Natural killer cell (primary cell): ENCODE results near the gene RUNX2. TPM values are rescaled to one million over a fixed set of nuclear protein-coding genes. Genes with fewer than 3 reads are reported as not detected.

Experiments
- ATAC-seq, 3 donors: fragments of 150-1000 bp in 2 of 3; fragments of 200-7000 bp in 1 of 3; cut with Tn5 transposase; 1 replicate in 1 of 3; 2 replicates in 2 of 3; pipeline ENCODE4 v1.10.0; 2021; ENCODE audit warnings: mild to moderate bottlenecking in 2 of 3, moderate library complexity in 2 of 3
- DNase-seq, 2 donors: peaks; one replicate each; pipeline versions ENCODE4 v3.0.0 to v3.0.0-alpha.2; 2013 to 2021; ENCODE audit warnings: mixed read lengths in 1 of 2
- H3K27ac ChIP-seq: one replicate; pipeline ENCODE4 v1.5.1; 2013; ENCODE audit warnings: mild to moderate bottlenecking, low read length
- H3K27me3 ChIP-seq: one replicate; pipeline ENCODE4 v1.6.1; 2013; ENCODE audit warnings: low read length; ENCODE audit not compliant: control insufficient read depth, insufficient read depth
- H3K36me3 ChIP-seq: one replicate; pipeline ENCODE4 v1.6.1; 2013; ENCODE audit warnings: low read length; ENCODE audit not compliant: control insufficient read depth, insufficient read depth
- H3K4me1 ChIP-seq: one replicate; pipeline ENCODE4 v1.6.1; 2013; ENCODE audit warnings: low read length; ENCODE audit not compliant: control insufficient read depth, insufficient read depth
- H3K4me3 ChIP-seq: one replicate; pipeline ENCODE4 v1.5.1; 2013; ENCODE audit warnings: low read length
- H3K9me3 ChIP-seq: one replicate; pipeline ENCODE4 v1.6.1; 2013; ENCODE audit warnings: low read length; ENCODE audit not compliant: control insufficient read depth, insufficient read depth
- H3K27ac Mint-ChIP-seq, 2 donors: one replicate each; pipeline ENCODE4 v1.8.0; 2022; ENCODE audit warnings: mild to moderate bottlenecking in 2 of 2, mixed read lengths in 2 of 2, moderate library complexity in 1 of 2
- H3K27me3 Mint-ChIP-seq, 2 donors: one replicate each; pipeline ENCODE4 v1.8.0; 2022; ENCODE audit warnings: low read depth in 2 of 2, mixed read lengths in 2 of 2
- H3K36me3 Mint-ChIP-seq: one replicate; pipeline ENCODE4 v1.8.0; 2022; ENCODE audit warnings: mixed read lengths
- H3K4me1 Mint-ChIP-seq, 2 donors: one replicate each; pipeline ENCODE4 v1.8.0; 2022; ENCODE audit warnings: mixed read lengths in 2 of 2
- H3K4me3 Mint-ChIP-seq: one replicate; pipeline ENCODE4 v1.8.0; 2022; ENCODE audit warnings: mild to moderate bottlenecking, moderate library complexity, mixed read lengths
- H3K9me3 Mint-ChIP-seq, 2 donors: one replicate each; pipeline ENCODE4 v1.8.0; 2022; ENCODE audit warnings: mixed read lengths in 2 of 2
- WGBS: methylation state at CpG from one replicate; pipeline ENCODE4 v1.1.7; 2013; ENCODE audit warnings: missing lambda C conversion rate; ENCODE audit not compliant: insufficient coverage; 5-methylcytosine and 5-hydroxymethylcytosine counted together
- intact Hi-C: fragments of 100-400 bp; cut with micrococcal nuclease; formaldehyde crosslinking; loops from one replicate; pipeline ENCODE4 v1.14.2; 2022
- total RNA-seq, 4 donors: library from RNA; stranded (reverse); fragments of 120-200 nt in 1 of 4; gene quantifications; one replicate each; pipeline versions ENCODE4 v1.2.3 to v1.2.4, GENCODE V29; 2013 to 2022
- TF ChIP-seq, protein P1 (sequence below): fragments of 200-600 bp; IDR thresholded peaks from one replicate; pipeline ENCODE4 v1.8.0; 2022; ENCODE audit warnings: antibody characterized with exemption

RUNX2 gene
- total RNA-seq, 3 donors from 2014 or later (not counting 1 experiment from before 2014, with no cell fraction given) = 5.0 to 19.2 (median 7.0) TPM

DNA sequence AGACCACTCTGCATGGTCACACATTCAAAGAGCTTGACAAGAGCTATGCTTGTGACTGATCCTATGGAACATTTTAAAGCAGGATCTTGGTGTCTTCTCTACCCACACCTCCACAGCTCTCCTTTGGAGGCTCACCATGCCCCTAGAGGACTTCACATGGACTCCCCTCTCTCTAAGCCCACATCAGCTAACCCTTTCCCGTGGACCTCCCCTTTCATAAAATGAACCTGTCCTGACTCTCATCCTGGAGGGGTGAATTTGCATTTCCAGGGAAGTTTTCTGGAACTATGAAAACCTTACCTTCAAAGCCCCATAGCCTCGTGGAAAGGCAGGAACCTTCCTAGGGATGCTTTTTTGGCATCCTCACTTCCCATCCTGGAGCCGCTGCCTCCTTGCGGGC is 234.0 kb downstream of the RUNX2 start:
- Mint-ChIP-seq H3K4me3 (no peak overlapping the region), H3K36me3 (no peaks in the 10 kb centered on the region), H3K4me1 (peaks cover 0 to 6% of the 10 kb centered on the region in 2 donors), H3K9me3 (no peaks in the 10 kb centered on the region), H3K27me3 (peaks cover 0 to 2% of the 10 kb centered on the region in 2 donors), H3K27ac (no peak overlapping the region)
- no peaks in the 10 kb centered on the region for H3K4me1 ChIP-seq
- WGBS = 94% methylated on average over 3 of the region's 4 CpGs
- no peak overlapping the region for H3K27ac ChIP-seq
- ATAC-seq (no peak), DNase-seq (no peak)
- TF ChIP-seq, protein P1, sequence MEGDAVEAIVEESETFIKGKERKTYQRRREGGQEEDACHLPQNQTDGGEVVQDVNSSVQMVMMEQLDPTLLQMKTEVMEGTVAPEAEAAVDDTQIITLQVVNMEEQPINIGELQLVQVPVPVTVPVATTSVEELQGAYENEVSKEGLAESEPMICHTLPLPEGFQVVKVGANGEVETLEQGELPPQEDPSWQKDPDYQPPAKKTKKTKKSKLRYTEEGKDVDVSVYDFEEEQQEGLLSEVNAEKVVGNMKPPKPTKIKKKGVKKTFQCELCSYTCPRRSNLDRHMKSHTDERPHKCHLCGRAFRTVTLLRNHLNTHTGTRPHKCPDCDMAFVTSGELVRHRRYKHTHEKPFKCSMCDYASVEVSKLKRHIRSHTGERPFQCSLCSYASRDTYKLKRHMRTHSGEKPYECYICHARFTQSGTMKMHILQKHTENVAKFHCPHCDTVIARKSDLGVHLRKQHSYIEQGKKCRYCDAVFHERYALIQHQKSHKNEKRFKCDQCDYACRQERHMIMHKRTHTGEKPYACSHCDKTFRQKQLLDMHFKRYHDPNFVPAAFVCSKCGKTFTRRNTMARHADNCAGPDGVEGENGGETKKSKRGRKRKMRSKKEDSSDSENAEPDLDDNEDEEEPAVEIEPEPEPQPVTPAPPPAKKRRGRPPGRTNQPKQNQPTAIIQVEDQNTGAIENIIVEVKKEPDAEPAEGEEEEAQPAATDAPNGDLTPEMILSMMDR = no peak
- H3K9me3 ChIP-seq = no peaks in the 10 kb centered on the region
- H3K36me3 ChIP-seq = no peaks in the 10 kb centered on the region
- H3K27me3 ChIP-seq = no peaks in the 10 kb centered on the region
- intact Hi-C loops = no loop called here
- no peak overlapping the region for H3K4me3 ChIP-seq

DNA sequence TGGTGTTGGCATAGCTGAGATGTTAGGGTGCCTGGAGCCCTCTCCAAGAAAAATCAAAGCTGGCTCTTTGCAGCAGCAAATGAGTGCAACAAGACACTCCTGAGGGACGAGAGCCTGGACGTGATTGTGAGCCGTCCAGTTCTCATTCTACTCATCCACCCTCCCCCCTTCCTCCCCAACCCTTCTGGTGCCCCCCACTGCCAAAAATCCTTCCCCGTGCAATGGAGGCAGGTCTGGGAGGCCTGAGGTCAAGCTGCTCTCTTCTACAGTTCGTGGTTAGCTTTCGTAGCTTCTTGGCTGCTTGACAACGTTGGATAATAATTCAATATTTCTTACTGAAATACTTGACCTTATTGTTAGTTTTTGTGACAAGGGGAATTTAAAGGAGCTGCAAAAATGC is 234.9 kb downstream of the RUNX2 start:
- Histone ChIP-seq H3K9me3 (no peaks in the 10 kb centered on the region), H3K27me3 (no peaks in the 10 kb centered on the region), H3K4me3 (no peak overlapping the region), H3K4me1 (no peaks in the 10 kb centered on the region), H3K27ac (no peak overlapping the region), H3K36me3 (no peaks in the 10 kb centered on the region)
- H3K4me1 Mint-ChIP-seq = peaks cover 0 to 6% of the 10 kb centered on the region in 2 donors
- DNase-seq (no peak), ATAC-seq (no peak)
- no peak overlapping the region for H3K27ac Mint-ChIP-seq
- no peaks in the 10 kb centered on the region for H3K36me3 Mint-ChIP-seq
- TF ChIP-seq, protein P1 = no peak
- H3K9me3 Mint-ChIP-seq = no peaks in the 10 kb centered on the region
- peaks cover 0 to 2% of the 10 kb centered on the region in 2 donors for H3K27me3 Mint-ChIP-seq
- no peak overlapping the region for H3K4me3 Mint-ChIP-seq
- intact Hi-C loops = no loop called here
- WGBS = 79% methylated on average over 7 of the region's 7 CpGs

DNA sequence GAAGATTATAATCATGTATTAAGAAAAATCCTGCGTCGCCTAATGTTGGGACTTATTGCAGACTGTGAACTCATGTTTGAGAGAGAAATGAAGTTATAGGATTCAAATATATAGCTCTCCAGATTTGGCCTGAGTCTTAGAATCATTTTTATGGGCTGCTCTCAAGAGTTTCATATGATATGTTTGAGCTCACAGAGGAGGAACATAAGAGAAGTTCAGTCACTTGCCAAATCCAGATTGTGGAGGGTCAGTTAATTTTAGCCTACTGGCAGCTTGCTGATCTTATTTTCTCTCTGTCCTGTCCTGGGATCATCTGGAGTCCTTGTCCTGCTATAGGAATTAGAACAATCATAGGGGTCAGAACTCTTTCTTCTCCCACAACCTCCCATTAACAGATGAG is 235.7 kb downstream of the RUNX2 start:
- WGBS = 97% methylated on average over 2 of the region's 2 CpGs
- H3K36me3 ChIP-seq = no peaks in the 10 kb centered on the region
- Mint-ChIP-seq H3K27ac (no peak overlapping the region), H3K4me3 (no peak overlapping the region), H3K9me3 (no peaks in the 10 kb centered on the region), H3K4me1 (peaks cover 0 to 6% of the 10 kb centered on the region in 2 donors), H3K27me3 (peaks cover 0 to 2% of the 10 kb centered on the region in 2 donors), H3K36me3 (no peaks in the 10 kb centered on the region)
- H3K9me3 ChIP-seq = no peaks in the 10 kb centered on the region
- no peak overlapping the region for H3K27ac ChIP-seq
- TF ChIP-seq, protein P1 = no peak
- H3K4me1 ChIP-seq = no peaks in the 10 kb centered on the region
- intact Hi-C loops = no loop called here
- no peaks in the 10 kb centered on the region for H3K27me3 ChIP-seq
- ATAC-seq (no peak), DNase-seq (no peak)
- H3K4me3 ChIP-seq = no peak overlapping the region

DNA sequence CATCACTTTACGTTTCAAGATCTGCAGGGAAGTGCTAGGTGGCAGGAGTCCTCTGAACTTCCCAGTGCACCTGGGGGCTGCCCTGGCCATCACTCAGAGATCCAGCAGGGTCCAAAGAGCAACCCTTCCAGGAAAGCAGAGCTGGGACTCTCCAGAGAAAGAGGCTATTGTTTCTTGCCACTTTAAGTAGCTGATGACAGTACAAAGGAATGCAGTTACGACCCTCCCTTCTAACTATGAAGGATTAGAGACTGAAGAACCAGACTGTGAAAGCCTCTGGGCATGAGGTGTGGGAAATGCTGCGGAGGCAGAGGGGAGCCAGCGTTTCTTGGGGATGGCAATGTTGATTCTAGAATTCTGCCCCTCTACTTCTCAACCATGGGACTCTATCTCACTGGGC is 238.8 kb downstream of the RUNX2 start:
- H3K4me3 ChIP-seq = no peak overlapping the region
- no peaks in the 10 kb centered on the region for H3K9me3 ChIP-seq
- no peak overlapping the region for H3K27ac ChIP-seq
- no peaks in the 10 kb centered on the region for H3K36me3 ChIP-seq
- no peaks in the 10 kb centered on the region for H3K27me3 ChIP-seq
- TF ChIP-seq, protein P1 = no peak
- DNase-seq (no peak), ATAC-seq (no peak)
- Mint-ChIP-seq H3K27me3 (peaks cover 0 to 2% of the 10 kb centered on the region in 2 donors), H3K4me1 (peaks cover 7 to 12% of the 10 kb centered on the region in 2 donors), H3K36me3 (no peaks in the 10 kb centered on the region), H3K27ac (no peak overlapping the region), H3K9me3 (no peaks in the 10 kb centered on the region), H3K4me3 (no peak overlapping the region)
- intact Hi-C loops = no loop called here
- WGBS = 99% methylated on average over 4 of the region's 4 CpGs
- peaks cover 8% of the 10 kb centered on the region for H3K4me1 ChIP-seq
